Endodermal cell (in vitro differentiated cells): ENCODE measurements around the gene ROBO1. TPM values are rescaled to one million over a fixed set of nuclear protein-coding genes. Genes with fewer than 3 reads are reported as not detected.

ENCODE experiments used
- DNase-seq: peaks from one replicate; pipeline ENCODE4 v3.0.0-alpha.2; 2017
- H3K27ac ChIP-seq: 2 replicates; pipeline ENCODE4 v1.5.1; 2013; ENCODE audit warnings: mild to moderate bottlenecking, low read depth, low read length, moderate library complexity
- H3K27me3 ChIP-seq: 2 replicates; pipeline ENCODE4 v1.6.1; 2013; ENCODE audit warnings: mild to moderate bottlenecking, low read length, moderate library complexity; ENCODE audit not compliant: insufficient read depth, control insufficient read depth, poor library complexity, severe bottlenecking
- H3K36me3 ChIP-seq: 2 replicates; pipeline ENCODE4 v1.7.0; 2013; ENCODE audit warnings: mild to moderate bottlenecking, low read length, moderate library complexity; ENCODE audit not compliant: control insufficient read depth, insufficient read depth
- H3K4me1 ChIP-seq: one replicate; pipeline ENCODE4 v1.7.0; 2013; ENCODE audit warnings: low read length; ENCODE audit not compliant: control insufficient read depth, insufficient read depth
- H3K4me3 ChIP-seq: 2 replicates; pipeline ENCODE4 v1.5.1; 2013; ENCODE audit warnings: mild to moderate bottlenecking, low read length, moderate library complexity
- H3K9ac ChIP-seq: 2 replicates; pipeline ENCODE4 v1.6.1; 2013; ENCODE audit warnings: mild to moderate bottlenecking, low read length, moderate library complexity; ENCODE audit not compliant: poor library complexity, severe bottlenecking; ENCODE audit errors: extremely low read depth
- H3K9me3 ChIP-seq: 2 replicates; pipeline ENCODE4 v1.6.1; 2013; ENCODE audit warnings: mild to moderate bottlenecking, low read length, moderate library complexity; ENCODE audit not compliant: control insufficient read depth
- H3K27ac Mint-ChIP-seq: 2 replicates; pipeline ENCODE4 v1.8.0; 2020; ENCODE audit warnings: mixed read lengths
- H3K27me3 Mint-ChIP-seq: 2 replicates; pipeline ENCODE4 v1.8.0; 2021; ENCODE audit warnings: mild to moderate bottlenecking, mixed read lengths; ENCODE audit not compliant: insufficient read depth
- H3K36me3 Mint-ChIP-seq: 2 replicates; pipeline ENCODE4 v1.8.0; 2020; ENCODE audit warnings: low read depth, mixed read lengths
- H3K4me1 Mint-ChIP-seq: 2 replicates; pipeline ENCODE4 v1.8.0; 2020; ENCODE audit warnings: mixed read lengths
- H3K4me3 Mint-ChIP-seq: 2 replicates; pipeline ENCODE4 v1.8.0; 2020; ENCODE audit warnings: mild to moderate bottlenecking, moderate library complexity, mixed read lengths
- H3K9me3 Mint-ChIP-seq: 2 replicates; pipeline ENCODE4 v1.8.0; 2020; ENCODE audit warnings: mild to moderate bottlenecking, mixed read lengths
- CTCF ChIP-seq: fragments of 200-600 bp; sonication (generic); conservative IDR thresholded peaks from 2 replicates; pipeline ENCODE4 v1.5.0; 2021; ENCODE audit warnings: antibody characterized with exemption, mild to moderate bottlenecking
- WGBS, 2 experiments: methylation state at CpG; one replicate each; pipeline versions ENCODE4 v1.1.5 to v1.1.7; 2013; ENCODE audit warnings: missing lambda C conversion rate in 2 of 2, mixed read lengths in 1 of 2; ENCODE audit not compliant: insufficient coverage in 1 of 2, insufficient read length in 1 of 2; 5-methylcytosine and 5-hydroxymethylcytosine counted together
- total RNA-seq, 2 donors: library from RNA; stranded (reverse); fragmentation: NEBNext Ultra II Directional in 1 of 2; extraction: Animal tissue kit (Norgen Biotek cat#: 25700) in 1 of 2; gene quantifications; 2 replicates in 1 of 2; 3 replicates in 1 of 2; pipeline ENCODE4 v1.2.1, GENCODE V29; 2021

Gene ROBO1
- total RNA-seq, 2 donors from 2014 or later, result 74.8 to 75.9 TPM

GRCh38 chr3:79724206-79724605, 43.6 kb downstream of the ROBO1 start:
- Mint-ChIP-seq H3K4me1 (no peaks in the 10 kb centered on the region), H3K4me3 (no peak overlapping the region), H3K27me3 (no peaks in the 10 kb centered on the region), H3K36me3 (no peaks in the 10 kb centered on the region), H3K27ac (no peak overlapping the region), H3K9me3 (no peaks in the 10 kb centered on the region)
- 74 to 76% methylated on average over 3 to 9 of the region's 9 CpGs for WGBS, 2 experiments
- H3K27ac ChIP-seq, result no peak overlapping the region
- H3K27me3 ChIP-seq, result no peaks in the 10 kb centered on the region
- no peaks in the 10 kb centered on the region for H3K36me3 ChIP-seq
- H3K4me1 ChIP-seq, result no peaks in the 10 kb centered on the region
- no peak overlapping the region for H3K4me3 ChIP-seq
- H3K9ac ChIP-seq, result no peak overlapping the region
- no peaks in the 10 kb centered on the region for H3K9me3 ChIP-seq
- TF ChIP-seq CTCF, result peak; percentile 73
- peak; percentile 77 for DNase-seq

- Histone ChIP-seq H3K27me3 (no peaks in the 10 kb centered on the region), H3K9ac (no peak overlapping the region), H3K9me3 (no peaks in the 10 kb centered on the region), H3K36me3 (no peaks in the 10 kb centered on the region), H3K4me1 (no peaks in the 10 kb centered on the region), H3K27ac (no peak overlapping the region), H3K4me3 (no peak overlapping the region)
- Mint-ChIP-seq H3K27ac (no peak overlapping the region), H3K4me1 (no peaks in the 10 kb centered on the region), H3K27me3 (no peaks in the 10 kb centered on the region), H3K4me3 (no peak overlapping the region), H3K9me3 (no peaks in the 10 kb centered on the region), H3K36me3 (no peaks in the 10 kb centered on the region)
- no peak for DNase-seq
- TF ChIP-seq CTCF, result no peak
- WGBS, 2 experiments, result 88% methylated on average over 1 of the region's 1 CpG; no CpG with 5 or more reads in 1 of the 2 experiments
Observed at GRCh38 chr3:79690072-79690471, 77.7 kb downstream of the ROBO1 start.

- Histone ChIP-seq H3K27ac (no peak overlapping the region), H3K36me3 (no peaks in the 10 kb centered on the region), H3K9me3 (no peaks in the 10 kb centered on the region), H3K4me1 (no peaks in the 10 kb centered on the region), H3K4me3 (no peak overlapping the region), H3K27me3 (no peaks in the 10 kb centered on the region), H3K9ac (no peak overlapping the region)
- Mint-ChIP-seq H3K27me3 (no peaks in the 10 kb centered on the region), H3K4me1 (no peaks in the 10 kb centered on the region), H3K36me3 (no peaks in the 10 kb centered on the region), H3K27ac (no peak overlapping the region), H3K4me3 (no peak overlapping the region), H3K9me3 (no peaks in the 10 kb centered on the region)
- no peak for TF ChIP-seq CTCF
- no peak for DNase-seq
Observed at GRCh38 chr3:79685108-79685507, 82.7 kb downstream of the ROBO1 start.
